Glomerular visceral epithelial cell (primary cell): ENCODE data around the gene RGSL1.
A peak's percentile ranks its signal among the peaks of the same experiment; 100 is the strongest.

Experiments
- DNase-seq: peaks from one replicate; pipeline ENCODE4 v3.0.0-alpha.2; 2016; ENCODE audit errors: extremely low spot score

Gene RGSL1

GRCh38 chr1:182588500-182589396, 138.8 kb downstream of the RGSL1 start, which contains the start of gene RNASEL:
TSS of gene RNASEL (minus strand) at chr1:182589256. CDS start at chr1:182586806, 2,450 bp downstream.
- peak; percentile 63 for DNase-seq

GRCh38 chr1:182589520-182589919, 139.6 kb downstream of the RGSL1 start:
- DNase-seq: no peak

- DNase-seq: no peak
These were observed 140.0 kb downstream of the RGSL1 start for GRCh38 chr1:182589931-182590330.

- DNase-seq: peak; percentile 38
These were observed 145.8 kb downstream of the RGSL1 start for GRCh38 chr1:182595641-182596240.

DNA sequence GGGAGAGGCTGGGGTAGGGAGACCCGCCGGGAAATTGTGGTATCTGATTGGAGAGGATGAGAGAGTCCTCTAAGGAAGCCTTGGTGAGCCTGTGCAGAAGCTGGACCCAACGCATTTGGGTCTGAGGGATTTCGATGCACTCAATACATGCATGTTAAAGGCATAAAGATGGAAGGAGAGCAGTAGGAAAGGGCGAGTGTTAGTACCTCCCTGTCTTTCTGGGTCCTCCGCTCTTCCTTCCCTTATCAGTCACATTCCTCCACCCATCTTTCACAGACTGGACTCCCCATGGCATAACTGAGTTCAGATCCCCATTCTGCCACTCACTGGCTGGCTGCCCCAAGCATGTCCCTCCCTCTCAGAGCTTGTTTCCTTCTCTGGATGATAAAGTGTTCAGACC, 147.0 kb downstream of the RGSL1 start:
- DNase-seq: no peak

DNA sequence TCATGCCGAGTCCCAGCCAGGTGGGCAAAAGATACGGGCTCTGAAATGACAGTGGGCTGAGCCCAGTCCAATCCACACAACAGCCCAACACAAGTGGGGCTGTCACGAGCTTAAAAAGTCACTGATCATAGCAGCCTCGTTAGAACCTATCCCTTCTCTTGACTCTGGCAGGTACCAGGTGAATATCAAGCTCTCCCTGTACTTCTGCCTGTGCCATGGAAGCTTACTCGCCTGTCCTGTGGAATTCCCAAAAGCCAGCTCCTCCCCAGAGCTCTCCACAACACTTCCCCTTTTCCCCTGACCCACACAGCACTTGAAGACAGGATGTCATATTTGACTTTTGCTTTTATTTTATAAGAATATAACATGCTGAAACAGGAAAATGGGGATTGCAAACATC, 148.3 kb downstream of the RGSL1 start:
- no peak for DNase-seq

DNA sequence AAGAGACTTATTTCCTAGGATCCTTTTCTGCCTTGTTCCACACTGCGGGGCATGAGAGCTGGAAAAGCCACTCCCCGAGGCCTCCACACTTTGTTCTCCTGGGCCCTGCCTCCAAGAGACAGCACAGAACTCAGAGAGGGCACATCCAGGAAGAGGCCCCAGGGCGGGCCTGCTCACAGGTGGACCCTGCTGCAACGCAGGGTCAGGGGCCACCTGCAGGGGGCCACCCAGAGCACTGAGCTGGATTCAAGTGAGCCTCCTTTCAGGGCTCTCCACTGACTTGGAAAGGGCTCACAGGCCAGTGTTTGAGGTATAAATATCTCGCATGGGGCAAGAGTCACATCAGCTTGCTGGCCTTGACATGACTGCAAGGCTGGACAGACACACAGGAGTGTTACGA, 149.4 kb downstream of the RGSL1 start:
- no peak for DNase-seq

DNA sequence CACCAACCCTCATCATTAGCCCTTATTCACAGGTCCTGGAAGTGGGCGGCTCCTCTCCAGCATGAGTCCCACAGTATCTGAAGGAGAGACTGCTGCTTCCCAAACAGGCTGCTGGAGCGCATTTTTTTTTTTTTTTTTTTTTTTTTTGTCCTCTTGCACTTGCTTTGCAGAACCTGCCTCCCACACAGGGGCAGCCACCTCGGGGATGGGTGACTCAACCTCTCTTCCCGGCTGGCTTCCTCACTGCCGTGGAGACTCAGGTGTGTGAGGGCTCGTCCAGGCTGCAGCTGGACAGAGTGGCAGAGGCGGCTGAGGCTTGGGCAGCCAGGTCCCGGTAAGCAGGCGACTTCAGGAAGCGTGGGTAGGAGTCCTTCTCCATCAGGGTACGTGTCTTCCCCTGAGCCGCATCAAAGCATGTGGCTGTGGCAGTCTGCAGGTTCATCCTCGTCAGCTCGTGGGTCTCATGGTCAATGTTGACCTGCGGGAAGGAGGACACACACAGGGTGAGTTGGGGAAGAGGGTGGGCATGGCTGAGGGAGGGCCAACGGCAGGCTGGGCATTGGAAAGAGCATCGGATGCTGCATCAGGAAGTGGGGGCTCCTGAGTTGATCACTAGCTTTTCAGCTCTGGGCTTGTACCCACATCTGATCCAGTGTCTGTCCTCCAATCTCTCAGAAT, 150.2 kb downstream of the RGSL1 start:
- DNase-seq: no peak

DNA sequence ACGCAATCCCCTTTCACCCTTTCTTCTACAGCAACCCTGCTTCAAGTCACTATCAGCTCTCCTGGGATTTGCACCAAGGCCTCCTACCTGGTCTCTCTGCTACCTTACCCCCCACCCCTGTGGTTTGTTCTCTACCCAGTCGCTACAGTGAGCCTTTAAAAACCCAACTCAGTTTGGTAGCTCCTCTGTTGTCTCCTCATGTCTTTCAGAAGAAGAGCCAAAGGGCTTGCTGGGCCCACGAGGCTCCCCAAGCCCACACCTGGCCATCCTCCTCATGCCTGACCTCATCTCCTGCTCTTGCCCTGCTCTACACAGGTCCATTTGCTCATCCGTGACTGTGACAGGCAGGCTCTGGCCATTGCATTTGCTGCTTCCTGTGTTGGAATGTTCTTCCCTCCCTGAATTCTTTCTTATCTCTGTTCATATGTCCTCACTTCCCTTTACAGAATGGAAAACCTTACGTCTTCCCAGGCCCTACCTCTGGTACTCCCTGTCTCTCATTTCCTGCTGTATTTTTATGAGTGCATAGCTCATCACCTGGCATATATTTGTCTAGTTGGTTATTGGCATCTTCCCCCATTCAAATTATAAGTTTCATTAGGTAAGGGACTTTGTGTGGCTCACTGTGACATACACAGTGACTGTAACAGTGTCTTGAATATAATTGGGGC, 150.9 kb downstream of the RGSL1 start:
- no peak for DNase-seq

- DNase-seq: peak; percentile 70
These were observed 151.5 kb downstream of the RGSL1 start for GRCh38 chr1:182601416-182601786.

DNA sequence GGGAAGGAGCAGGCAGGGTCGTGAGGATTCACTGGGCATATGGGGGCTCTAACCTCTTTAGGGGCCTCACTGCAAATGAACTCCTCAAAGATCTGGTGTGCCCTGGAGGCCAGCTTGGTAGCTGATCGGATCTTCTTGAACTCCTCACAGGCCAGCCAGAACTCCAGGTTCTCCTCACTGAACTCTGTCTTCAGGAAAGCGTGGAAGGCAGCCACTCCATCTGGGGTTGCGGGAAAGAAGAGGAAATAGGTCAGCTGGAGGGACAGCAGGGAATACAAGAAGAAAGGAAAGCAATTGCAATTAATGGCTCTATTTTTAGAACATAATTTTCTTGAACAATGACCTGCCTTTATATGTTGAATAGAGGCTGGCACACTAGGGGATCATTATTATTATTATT, 152.0 kb downstream of the RGSL1 start:
- no peak for DNase-seq

GRCh38 chr1:182602935-182603645, 153.1 kb downstream of the RGSL1 start:
- DNase-seq: no peak

DNA sequence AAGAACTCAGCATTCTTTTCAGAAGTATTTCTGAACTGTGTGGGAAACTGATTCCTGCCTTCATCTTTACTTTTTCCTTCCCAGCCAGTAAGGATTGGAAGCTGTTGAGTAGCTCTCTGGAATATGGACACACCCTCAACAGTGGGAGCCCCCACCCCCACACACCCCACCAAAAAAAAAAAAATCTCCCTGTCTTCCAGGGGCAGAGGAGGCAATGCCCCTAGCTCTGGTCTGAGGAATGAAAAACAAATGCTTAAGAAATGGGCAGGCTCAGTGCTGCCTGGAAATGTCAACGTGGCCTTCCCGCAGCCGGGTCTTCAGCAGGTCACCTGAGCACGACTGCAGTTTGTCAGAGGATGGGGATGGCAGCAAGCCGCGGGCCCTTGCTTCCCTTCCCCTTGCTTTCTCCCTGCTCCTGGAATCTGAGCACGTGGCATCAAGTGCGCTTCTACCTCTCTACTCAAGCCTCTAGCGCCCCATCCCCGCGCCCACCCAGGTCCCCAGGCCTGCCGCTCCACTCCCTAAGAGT, 153.8 kb downstream of the RGSL1 start:
- DNase-seq: no peak

GRCh38 chr1:182604175-182605164, 154.5 kb downstream of the RGSL1 start, which contains the start of gene RGS16:
TSS of gene RGS16 (minus strand) at chr1:182604389. CDS start at chr1:182604259, 130 bp downstream.
- DNase-seq: peak; percentile 47

DNA sequence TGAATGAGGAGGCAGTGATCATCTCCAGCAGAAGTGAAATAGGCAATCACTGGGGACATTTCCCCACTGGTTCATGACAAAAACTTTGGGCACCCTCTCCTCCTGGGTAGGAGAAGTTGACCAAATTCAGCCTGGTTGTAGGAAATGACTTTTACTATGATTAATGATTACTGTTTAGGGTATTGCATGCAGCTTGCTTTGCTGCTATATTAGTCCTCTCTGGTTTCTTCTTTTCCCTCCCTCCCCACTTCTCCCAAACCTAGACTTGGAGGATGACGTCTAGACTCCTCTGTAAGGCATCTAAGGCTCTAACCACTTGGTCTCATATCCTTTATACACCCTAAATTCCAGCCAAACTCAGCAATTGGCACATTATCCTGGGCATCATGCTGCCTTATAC, 157.6 kb downstream of the RGSL1 start:
- no peak for DNase-seq

DNA sequence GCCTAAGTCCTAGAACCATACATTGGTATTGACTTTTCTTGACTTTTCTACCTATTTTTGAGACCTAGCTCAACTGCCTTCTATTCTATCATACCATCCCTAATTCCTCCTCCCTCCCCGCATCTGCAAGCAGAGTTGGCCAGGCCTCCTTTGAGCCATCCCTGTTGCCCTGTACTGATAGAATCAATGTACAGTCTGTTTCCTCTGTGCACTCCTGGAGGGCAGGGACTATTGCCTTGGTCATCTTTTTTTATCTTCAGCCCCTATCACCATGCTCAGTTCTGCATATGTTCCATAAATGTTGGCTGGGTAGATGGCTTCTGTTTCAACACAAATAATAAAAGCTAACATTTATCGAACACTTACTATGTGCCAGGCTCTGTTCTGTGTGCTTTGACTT, 158.3 kb downstream of the RGSL1 start:
- no peak for DNase-seq

DNA sequence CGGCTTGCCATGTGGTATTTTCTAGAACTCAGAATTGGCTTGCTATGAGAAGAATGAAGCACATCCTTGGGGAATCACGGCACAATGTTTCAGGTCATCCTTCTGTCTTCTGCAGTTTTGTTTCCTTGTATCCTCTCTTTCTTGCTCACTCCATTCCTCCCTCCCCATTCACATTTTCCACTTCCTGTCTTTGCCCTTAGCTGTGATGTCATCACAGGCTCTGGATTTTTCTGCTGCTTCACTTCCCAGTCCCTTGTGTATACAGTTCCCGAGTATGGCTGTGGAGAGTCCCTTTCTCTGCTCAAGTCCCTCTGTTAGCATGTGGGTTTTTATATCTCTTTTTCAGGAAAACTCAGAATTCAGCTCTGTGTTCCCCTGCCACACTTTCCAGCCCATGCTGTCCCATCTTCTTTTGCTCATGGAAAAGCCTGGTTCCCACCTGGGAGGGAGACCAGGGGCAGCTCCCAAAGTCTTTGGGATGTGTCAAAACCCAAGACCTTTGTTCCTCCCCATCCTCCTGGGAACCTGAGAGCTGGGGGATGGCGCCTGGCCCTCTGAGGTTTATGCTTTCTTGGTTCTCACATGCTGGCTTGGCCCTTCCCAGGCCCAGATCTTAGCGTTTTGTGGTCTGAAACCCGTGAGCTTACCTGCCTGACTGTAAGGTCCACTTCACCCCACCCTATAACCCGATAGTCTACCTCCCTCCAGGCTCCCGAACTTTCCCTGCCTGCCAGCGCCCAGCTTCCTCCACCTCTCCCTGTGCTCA, 159.1 kb downstream of the RGSL1 start:
- no peak for DNase-seq
